Glomerular visceral epithelial cell (primary cell): ENCODE measurements around the gene KRTAP13-1.

Experiments used
- DNase-seq: peaks from one replicate; pipeline ENCODE4 v3.0.0-alpha.2; 2016; ENCODE audit errors: extremely low spot score

Gene KRTAP13-1, protein sequence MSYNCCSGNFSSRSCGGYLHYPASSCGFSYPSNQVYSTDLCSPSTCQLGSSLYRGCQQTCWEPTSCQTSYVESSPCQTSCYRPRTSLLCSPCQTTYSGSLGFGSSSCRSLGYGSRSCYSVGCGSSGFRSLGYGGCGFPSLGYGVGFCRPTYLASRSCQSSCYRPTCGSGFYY

DNA sequence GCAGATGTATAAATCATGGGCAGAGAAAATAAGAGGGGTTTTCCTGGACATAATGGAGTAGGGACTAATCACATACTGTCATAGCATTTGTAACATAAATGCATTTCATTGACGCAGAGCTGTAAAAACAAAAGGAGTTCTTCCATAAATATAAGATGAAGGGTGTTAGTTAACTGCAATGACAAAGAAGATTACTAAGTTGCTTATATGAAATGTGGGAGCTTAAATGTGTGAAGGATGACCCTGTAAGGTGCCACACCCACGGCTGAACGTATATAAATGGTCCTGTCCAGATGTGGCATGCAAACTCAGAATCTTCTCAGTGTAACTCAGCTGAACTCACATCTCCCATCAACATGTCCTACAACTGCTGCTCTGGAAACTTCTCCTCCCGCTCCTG is at the start of gene KRTAP13-1:
Gene KRTAP13-1, plus strand, starts transcription at position 301 of the 400 bp plus-strand sequence. Its CDS starts 56 bp downstream, at position 357.
- no peak for DNase-seq

GRCh38 chr21:30348506-30348905 is 47.3 kb upstream of the KRTAP13-1 start, which contains the start of gene KRTAP23-1:
TSS of gene KRTAP23-1 (minus strand) at chr21:30348606. CDS start at chr21:30348606, 0 bp downstream.
- DNase-seq: no peak

- DNase-seq: no peak
Observed at GRCh38 chr21:30349572-30349971, 46.3 kb upstream of the KRTAP13-1 start.

GRCh38 chr21:30351534-30351933 is 44.3 kb upstream of the KRTAP13-1 start:
- no peak for DNase-seq

DNA sequence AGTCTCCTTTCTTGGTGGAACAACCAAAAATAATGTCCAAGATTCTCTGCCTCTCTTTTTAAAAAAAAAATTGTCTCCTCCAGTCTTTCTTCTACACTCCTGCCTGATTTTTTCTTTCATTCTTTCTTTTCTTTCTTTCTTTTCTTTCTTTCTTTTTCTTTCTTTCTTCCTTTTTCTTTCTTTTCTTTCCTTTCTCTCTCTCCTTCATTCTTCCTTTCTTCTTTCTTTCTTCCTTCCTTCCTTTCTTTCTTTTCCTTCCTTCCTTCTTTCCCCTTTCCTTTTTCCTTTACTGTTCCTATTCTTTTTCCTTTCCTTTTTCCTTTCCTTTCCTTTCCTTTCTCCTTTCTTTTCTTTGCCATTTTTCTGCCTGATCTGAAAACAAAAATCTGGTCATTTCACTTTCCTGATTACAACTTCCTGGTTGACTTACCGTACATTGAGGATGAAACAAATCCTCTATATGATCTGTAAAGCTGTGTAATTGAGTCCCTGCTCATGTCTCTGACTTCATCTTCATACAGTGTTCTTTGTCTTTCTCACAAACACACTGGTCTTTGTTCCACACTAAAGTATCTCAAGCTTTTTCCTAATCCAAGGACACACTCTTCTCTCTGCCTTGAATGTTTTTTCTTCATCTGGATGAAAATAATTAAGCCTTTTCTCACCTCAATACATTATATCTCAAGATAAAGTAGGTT is 41.4 kb upstream of the KRTAP13-1 start:
- DNase-seq: no peak

- no peak for DNase-seq
Observed at GRCh38 chr21:30355906-30356305, 39.9 kb upstream of the KRTAP13-1 start.

DNA sequence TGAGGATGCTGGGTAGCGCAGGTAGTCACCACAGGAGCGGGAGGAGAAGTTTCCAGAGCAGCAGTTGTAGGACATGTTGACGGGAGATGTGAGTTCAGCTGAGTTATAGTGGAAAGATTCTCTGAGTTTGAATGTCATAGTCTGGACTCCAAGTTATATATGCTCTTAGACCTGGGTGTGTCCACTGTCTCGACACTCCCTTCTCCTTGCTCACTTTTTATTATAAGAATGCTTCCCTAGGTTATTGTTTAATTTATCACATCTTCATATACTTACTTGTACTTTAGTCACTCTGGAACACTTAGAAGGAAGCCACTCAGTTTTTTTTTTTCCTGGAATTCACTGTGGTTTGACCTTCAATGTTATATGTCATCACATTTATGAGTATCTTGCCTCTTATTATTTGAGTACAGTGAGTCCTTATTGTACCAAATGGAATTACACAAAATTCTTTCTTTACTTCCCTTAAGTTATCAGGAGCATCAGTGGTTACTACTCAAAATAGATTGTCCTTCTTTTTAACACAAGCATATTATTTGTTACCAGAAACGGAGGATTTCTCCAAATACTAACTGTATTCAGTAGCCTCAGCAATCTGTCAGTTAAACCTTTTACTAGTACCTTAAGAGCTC is 23.6 kb upstream of the KRTAP13-1 start, which contains the start of gene KRTAP13-2:
Gene KRTAP13-2, minus strand, starts transcription at position 133 of the 632 bp plus-strand sequence. Its CDS starts 58 bp downstream, at position 75.
- DNase-seq: no peak

DNA sequence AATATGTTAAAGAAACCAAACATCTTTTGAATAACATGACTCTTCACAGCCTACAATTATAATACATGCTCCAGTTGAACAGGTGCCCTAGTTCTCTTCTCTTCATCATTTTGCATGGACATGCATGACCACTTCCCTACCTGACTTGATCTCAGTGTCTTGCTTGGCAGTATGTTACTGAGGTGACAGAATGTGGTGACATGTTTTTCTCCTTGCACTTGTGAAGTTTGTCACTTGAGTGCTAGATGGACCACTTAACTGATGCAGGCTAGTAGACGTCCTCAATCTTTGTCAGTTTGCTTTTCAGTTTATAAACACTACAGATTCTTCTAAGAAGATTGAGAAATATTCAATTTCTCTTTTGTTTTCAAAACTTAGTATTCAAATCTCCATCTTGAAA is 13.6 kb upstream of the KRTAP13-1 start:
- DNase-seq: no peak

DNA sequence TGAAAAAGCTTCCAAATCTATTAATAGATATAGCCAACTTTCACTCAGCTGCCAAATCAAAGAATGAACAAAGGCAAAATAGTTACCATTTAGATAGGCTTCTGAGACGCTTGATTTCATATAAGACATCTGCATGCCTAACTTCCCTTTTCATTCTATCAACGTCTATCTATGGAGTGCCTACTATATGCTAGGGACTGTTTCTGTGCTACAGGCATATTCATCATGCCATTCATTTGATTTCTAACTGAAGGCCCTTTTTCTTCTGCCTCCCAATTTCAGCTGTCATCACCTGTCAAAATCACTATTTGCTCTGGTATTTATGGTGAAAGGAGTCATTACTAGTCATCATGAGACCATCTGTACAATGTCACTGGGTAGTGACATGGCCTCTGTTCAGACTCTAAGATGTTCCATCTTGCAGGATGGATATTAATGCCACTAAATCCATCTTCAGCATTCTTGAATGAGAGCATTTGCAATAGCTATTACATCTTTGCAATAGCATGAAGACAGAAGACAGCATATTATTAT is 4.3 kb upstream of the KRTAP13-1 start:
- DNase-seq: no peak

- no peak for DNase-seq
Observed at GRCh38 chr21:30408782-30409494, 13.1 kb downstream of the KRTAP13-1 start.

GRCh38 chr21:30415993-30416392 is 20.2 kb downstream of the KRTAP13-1 start:
- no peak for DNase-seq

GRCh38 chr21:30425826-30426225 is 30.0 kb downstream of the KRTAP13-1 start, which contains the start of gene KRTAP13-3:
TSS of gene KRTAP13-3 (minus strand) at chr21:30425926. CDS start at chr21:30425912, 14 bp downstream.
- DNase-seq: no peak

- no peak for DNase-seq
Observed at GRCh38 chr21:30426731-30427130, 30.9 kb downstream of the KRTAP13-1 start.

DNA sequence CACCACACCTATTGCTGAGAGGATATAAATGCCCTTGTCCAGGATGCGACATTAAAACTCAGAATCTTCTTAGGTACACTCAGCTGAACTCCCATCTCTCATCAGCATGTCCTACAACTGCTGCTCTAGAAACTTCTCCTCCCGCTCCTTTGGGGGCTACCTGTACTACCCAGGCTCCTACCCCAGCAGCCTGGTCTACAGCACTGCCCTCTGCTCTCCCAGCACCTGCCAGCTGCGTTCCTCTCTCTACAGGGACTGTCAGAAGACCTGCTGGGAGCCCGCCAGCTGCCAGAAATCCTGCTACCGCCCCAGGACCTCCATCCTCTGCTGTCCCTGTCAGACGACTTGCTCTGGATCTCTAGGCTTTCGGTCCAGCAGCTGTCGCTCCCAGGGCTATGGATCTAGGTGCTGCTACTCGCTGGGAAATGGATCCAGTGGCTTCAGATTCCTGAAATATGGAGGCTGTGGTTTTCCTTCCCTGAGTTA is 34.4 kb downstream of the KRTAP13-1 start, which contains the start of gene KRTAP13-4:
Gene KRTAP13-4, plus strand, starts transcription at position 51 of the 486 bp plus-strand sequence. Its CDS starts 56 bp downstream, at position 107.
- no peak for DNase-seq

DNA sequence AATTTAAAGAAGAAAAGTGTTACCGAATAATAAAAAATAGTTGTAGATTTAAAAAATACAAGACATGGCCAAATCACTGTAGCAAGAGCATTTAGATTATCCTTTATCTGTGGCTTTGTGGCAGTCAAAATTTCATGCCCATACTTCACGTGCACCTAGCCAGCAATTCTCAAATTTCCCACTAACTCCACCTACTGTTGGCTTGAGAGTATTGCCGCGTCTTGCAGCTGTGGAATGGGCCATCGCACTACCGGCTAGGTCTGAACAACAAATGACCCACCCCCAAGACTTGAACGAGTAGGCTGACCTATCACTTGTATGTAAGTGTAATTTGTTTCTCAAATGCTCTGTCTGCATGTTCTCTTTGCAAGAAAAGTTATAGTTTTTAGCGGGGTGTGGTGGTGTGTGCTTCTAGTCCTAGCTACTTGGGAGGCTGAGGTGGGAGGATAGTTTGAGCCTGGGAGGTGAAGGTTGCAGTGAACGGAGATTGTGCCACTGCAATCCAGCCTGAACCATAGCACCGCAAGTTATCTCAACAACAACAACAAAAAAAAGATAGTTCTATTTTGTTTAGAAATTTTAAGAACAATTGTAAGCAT is 38.3 kb downstream of the KRTAP13-1 start:
- DNase-seq: no peak

DNA sequence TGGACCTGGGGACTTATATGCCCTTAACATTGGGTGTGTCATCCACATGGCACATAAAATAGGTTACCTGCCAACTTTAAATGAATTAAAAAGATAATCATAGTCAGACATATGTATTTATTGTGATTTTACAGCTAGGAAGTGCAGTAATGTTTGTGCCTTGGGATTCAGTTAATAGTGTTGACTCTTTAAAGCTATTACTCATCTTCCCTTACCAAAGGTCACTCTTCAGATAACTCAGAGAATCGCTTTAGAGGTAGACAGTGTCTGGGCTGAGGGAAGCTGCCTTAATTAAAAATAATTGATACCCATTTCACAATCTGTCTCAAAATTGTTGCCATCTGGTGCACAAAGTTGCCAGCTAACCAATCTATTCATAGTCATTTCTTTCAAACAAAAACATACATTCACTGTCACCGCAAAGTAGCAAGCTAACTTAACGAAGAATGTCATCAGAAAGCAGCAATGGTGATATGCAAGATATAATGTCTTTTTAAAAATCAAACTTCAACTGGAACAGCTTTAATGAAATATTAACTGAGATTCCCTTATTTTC is 41.3 kb downstream of the KRTAP13-1 start:
- DNase-seq: no peak

GRCh38 chr21:30439975-30440374 is 44.1 kb downstream of the KRTAP13-1 start, which contains the start of gene KRTAP15-1:
TSS of gene KRTAP15-1 (plus strand) at chr21:30440275. CDS start at chr21:30440328, 53 bp downstream.
- no peak for DNase-seq

- DNase-seq: no peak
Observed at GRCh38 chr21:30443226-30443625, 47.4 kb downstream of the KRTAP13-1 start.

GRCh38 chr21:30444204-30444603 is 48.4 kb downstream of the KRTAP13-1 start:
- no peak for DNase-seq
